H1 (cell line): ENCODE measurements around the gene TUBA3D. TPM values are rescaled to one million over a fixed set of nuclear protein-coding genes. Genes with fewer than 3 reads are reported as not detected.
"Not testable (repeated sequence)": the region's sequence is repeated elsewhere in the genome, so short reads cannot be mapped to it uniquely, and the experiment has no call there.

Experiments
- CTCF ChIA-PET: fragments of 300-600 bp; sonication (Branson Sonifier 250); formaldehyde crosslinking; loops from one replicate; lab custom pipeline; 2021; ENCODE audit not compliant: partially characterized antibody; lab: Charles Lee
- POLR2A ChIA-PET: fragments of 300-600 bp; sonication (Branson Sonifier 250); formaldehyde crosslinking; loops from one replicate; lab custom pipeline; 2021; ENCODE audit warnings: inconsistent platforms; ENCODE audit not compliant: partially characterized antibody; lab: Charles Lee
- DNase-seq, 2 experiments: peaks; one replicate each; pipeline versions ENCODE4 v3.0.0 to v3.0.0-alpha.2; 2010 to 2022; ENCODE audit warnings: low spot score in 2 of 2, low read depth in 1 of 2, mixed read lengths in 1 of 2
- FAIRE-seq: peaks from 2 replicates; lab custom pipeline; 2011; peaks lifted over from hg19 to GRCh38; lab: Jason Lieb, UNC
- H2AFZ ChIP-seq: 2 replicates; pipeline ENCODE4 v1.8.1; 2012; ENCODE audit warnings: low read length, inconsistent platforms
- H2AK5ac ChIP-seq: 2 replicates; pipeline ENCODE4 v1.6.1; 2013; ENCODE audit warnings: low read depth, low read length
- H2BK120ac ChIP-seq: replicated peaks from 2 replicates; pipeline ENCODE3; 2013; ENCODE audit warnings: low read depth, low read length, inconsistent platforms
- H2BK12ac ChIP-seq: 2 replicates; pipeline ENCODE4 v1.6.1; 2013; ENCODE audit warnings: low read depth, low read length
- H2BK15ac ChIP-seq: 2 replicates; pipeline ENCODE4 v1.6.1; 2013; ENCODE audit warnings: low read length
- H2BK20ac ChIP-seq: 2 replicates; pipeline ENCODE4 v1.6.1; 2013; ENCODE audit warnings: low read length
- H2BK5ac ChIP-seq: 2 replicates; pipeline ENCODE4 v1.6.1; 2013; ENCODE audit warnings: low read depth, low read length
- H3K14ac ChIP-seq: 2 replicates; pipeline ENCODE4 v1.6.1; 2013; ENCODE audit warnings: inconsistent platforms; ENCODE audit not compliant: insufficient read length
- H3K18ac ChIP-seq: 2 replicates; pipeline ENCODE4 v1.6.1; 2013; ENCODE audit warnings: low read length; ENCODE audit errors: extremely low read depth
- H3K23ac ChIP-seq: 2 replicates; pipeline ENCODE4 v1.6.1; 2013; ENCODE audit warnings: inconsistent platforms; ENCODE audit not compliant: insufficient read length
- H3K23me2 ChIP-seq: 2 replicates; pipeline ENCODE4 v1.6.1; 2013; ENCODE audit warnings: low read depth, low read length
- H3K27ac ChIP-seq: 2 replicates; pipeline ENCODE4 v1.6.1; 2011; ENCODE audit warnings: low read depth, low read length, inconsistent platforms
- H3K27me3 ChIP-seq, 4 experiments: replicated peaks in 1 of 4; 1 replicate in 1 of 4; 2 replicates in 3 of 4; pipeline versions ENCODE4 v1.6.1 to v1.8.1; 2011 to 2013; ENCODE audit warnings: low read length in 3 of 4, mild to moderate bottlenecking in 3 of 4, inconsistent platforms in 2 of 4, mixed read lengths in 2 of 4, moderate library complexity in 1 of 4; ENCODE audit not compliant: control insufficient read depth in 3 of 4, insufficient read depth in 3 of 4; ENCODE audit errors: extremely low read depth in 1 of 4
- H3K36me3 ChIP-seq, 4 experiments: 2 replicates each; pipeline versions ENCODE4 v1.6.1 to v1.8.1; 2011 to 2013; ENCODE audit warnings: mild to moderate bottlenecking in 4 of 4, low read length in 3 of 4, moderate library complexity in 2 of 4, control low read depth in 1 of 4, inconsistent platforms in 1 of 4; ENCODE audit not compliant: insufficient read depth in 4 of 4, control insufficient read depth in 2 of 4
- H3K4ac ChIP-seq: replicated peaks from 2 replicates; pipeline ENCODE3; 2013; ENCODE audit warnings: low read length, low read depth, mixed read lengths, inconsistent platforms; ENCODE audit not compliant: insufficient read length
- H3K4me1 ChIP-seq, 4 experiments: replicated peaks in 1 of 4; 1 replicate in 1 of 4; 2 replicates in 3 of 4; pipeline versions ENCODE4 v1.6.1 to v1.8.1; 2011 to 2013; ENCODE audit warnings: low read length in 3 of 4, inconsistent platforms in 2 of 4, mixed read lengths in 1 of 4; ENCODE audit not compliant: insufficient read depth in 4 of 4, control insufficient read depth in 3 of 4
- H3K4me2 ChIP-seq, 2 experiments: 2 replicates each; pipeline versions ENCODE4 v1.6.1 to v1.8.1; 2011 to 2013; ENCODE audit warnings: low read depth in 2 of 2, low read length in 2 of 2, control low read depth in 1 of 2, inconsistent platforms in 1 of 2, mild to moderate bottlenecking in 1 of 2; ENCODE audit not compliant: insufficient read depth in 1 of 2
- H3K4me3 ChIP-seq, 4 experiments: fragments of 200-600, 300-600 bp in 1 of 4; sonication (generic), shearing (Covaris generic), sonication (Bioruptor Twin) in 1 of 4; 2 replicates each; pipeline versions ENCODE4 v1.5.1 to v1.8.1; 2011 to 2016; ENCODE audit warnings: low read length in 4 of 4, low read depth in 3 of 4, control low read depth in 2 of 4, inconsistent platforms in 2 of 4, mild to moderate bottlenecking in 2 of 4, mixed read lengths in 1 of 4, moderate library complexity in 1 of 4; ENCODE audit not compliant: insufficient read depth in 2 of 4; ENCODE audit errors: extremely low read depth in 1 of 4
- H3K56ac ChIP-seq: replicated peaks from 2 replicates; pipeline ENCODE3; 2013; ENCODE audit warnings: low read depth, mild to moderate bottlenecking, mixed read lengths, low read length, inconsistent platforms; ENCODE audit not compliant: insufficient read length
- H3K79me1 ChIP-seq: 2 replicates; pipeline ENCODE4 v1.6.1; 2013; ENCODE audit warnings: low read depth, low read length, control low read depth
- H3K79me2 ChIP-seq, 2 experiments: 2 replicates each; pipeline versions ENCODE4 v1.6.1 to v1.8.1; 2012 to 2013; ENCODE audit warnings: low read length in 2 of 2, mild to moderate bottlenecking in 2 of 2, inconsistent platforms in 1 of 2; ENCODE audit not compliant: insufficient read depth in 2 of 2, control insufficient read depth in 1 of 2
- H3K9ac ChIP-seq, 4 experiments: replicated peaks in 1 of 4; 1 replicate in 1 of 4; 2 replicates in 3 of 4; pipeline versions ENCODE4 v1.6.1 to v1.8.1; 2011 to 2013; ENCODE audit warnings: low read depth in 3 of 4, low read length in 3 of 4, control low read depth in 2 of 4, mild to moderate bottlenecking in 2 of 4, moderate library complexity in 2 of 4, inconsistent platforms in 1 of 4; ENCODE audit errors: extremely low read depth in 1 of 4
- H3K9me3 ChIP-seq, 2 experiments: 2 replicates each; pipeline versions ENCODE4 v1.6.1 to v1.8.1; 2012 to 2013; ENCODE audit warnings: mild to moderate bottlenecking in 2 of 2, moderate library complexity in 2 of 2, control low read depth in 1 of 2, inconsistent platforms in 1 of 2, low read depth in 1 of 2, low read length in 1 of 2, mixed read lengths in 1 of 2; ENCODE audit not compliant: insufficient read depth in 2 of 2
- H4K20me1 ChIP-seq, 2 experiments: replicated peaks in 1 of 2; 2 replicates each; pipeline versions ENCODE3 to v1.8.1; 2011 to 2013; ENCODE audit warnings: inconsistent platforms in 2 of 2, low read length in 2 of 2, mild to moderate bottlenecking in 1 of 2; ENCODE audit not compliant: insufficient read depth in 2 of 2, control insufficient read depth in 1 of 2
- H4K5ac ChIP-seq: 2 replicates; pipeline ENCODE4 v1.6.1; 2013; ENCODE audit warnings: low read length, low read depth, mixed read lengths, inconsistent platforms; ENCODE audit not compliant: insufficient read length
- H4K8ac ChIP-seq: 2 replicates; pipeline ENCODE4 v1.8.0; 2013; ENCODE audit warnings: mild to moderate bottlenecking, moderate library complexity, low read length, inconsistent platforms; ENCODE audit not compliant: insufficient read depth; ENCODE audit errors: extremely low read depth
- H4K91ac ChIP-seq: replicated peaks from 2 replicates; pipeline ENCODE3; 2013; ENCODE audit warnings: low read length, mixed read lengths, inconsistent platforms; ENCODE audit not compliant: insufficient read length
- WGBS, 2 experiments: shearing (Covaris generic) in 1 of 2; methylation state at CpG; one replicate each; pipeline versions ENCODE4 v1.1.6 to v1.1.7; 2013 to 2015; ENCODE audit warnings: low lambda C conversion rate in 2 of 2, mixed read lengths in 2 of 2, inconsistent platforms in 1 of 2, low coverage in 1 of 2, missing lambda C conversion rate in 1 of 2; ENCODE audit not compliant: insufficient replicate concordance in 2 of 2, insufficient coverage in 1 of 2, insufficient read length in 1 of 2; ENCODE audit errors: extremely low coverage in 1 of 2, missing lambda C conversion rate in 1 of 2; 5-methylcytosine and 5-hydroxymethylcytosine counted together
- polyA plus RNA-seq, 7 experiments: library from polyadenylated mRNA; depleted of rRNA in 3 of 7; stranded (reverse) in 5 of 7; unstranded in 2 of 7; fragments of >200 nt in 5 of 7; fragments of 200-250 nt in 2 of 7; gene quantifications; 1 replicate in 5 of 7; 2 replicates in 1 of 7; 4 replicates in 1 of 7; pipeline versions ENCODE4 v1.2.1 to v1.2.3, GENCODE V29; 2011 to 2013; ENCODE audit warnings: missing spikeins in 2 of 7, mixed read lengths in 2 of 7
- total RNA-seq: library from RNA; stranded (reverse); fragmentation: NEBNext Ultra II Directional; extraction: Animal tissue kit (Norgen Biotek cat#: 25700); gene quantifications from 2 replicates; pipeline ENCODE4 v1.2.1, GENCODE V29; 2021

Gene TUBA3D
- total and polyA plus RNA-seq, 2 of the 8 experiments (the other 6 are each of a cell fraction or from before 2014, with no cell fraction given) = 0.15 TPM; not detected in 1

GRCh38 chr2:131528981-131529863, 53.3 kb downstream of the TUBA3D start:
- H2BK12ac ChIP-seq, H2BK15ac ChIP-seq, H3K27ac ChIP-seq, CTCF ChIA-PET, H3K4me1 ChIP-seq, H3K23ac ChIP-seq, H3K27me3 ChIP-seq, H3K14ac ChIP-seq, H3K36me3 ChIP-seq, H3K56ac ChIP-seq, H4K20me1 ChIP-seq, H3K79me1 ChIP-seq, H3K23me2 ChIP-seq, H4K91ac ChIP-seq, H2AK5ac ChIP-seq, POLR2A ChIA-PET, H2AFZ ChIP-seq, H2BK5ac ChIP-seq, H3K9me3 ChIP-seq, H3K4ac ChIP-seq, H3K18ac ChIP-seq, H3K9ac ChIP-seq, H4K8ac ChIP-seq, H4K5ac ChIP-seq, H2BK20ac ChIP-seq, H3K79me2 ChIP-seq, FAIRE-seq, H2BK120ac ChIP-seq: not testable (repeated sequence)
- 76% methylated on average over 18 of the region's 26 CpGs; no CpG with 5 or more reads in 1 of the 2 experiments for WGBS, 2 experiments
- DNase-seq = peak in 1 of 2 experiments; percentile 58
- H3K4me3 ChIP-seq = peak overlapping the region in 2 of 4 experiments; percentile 42 to 58; a peak in 4 of 8 replicates
- H3K4me2 ChIP-seq = peak overlapping the region; percentile 51 to 78
